GM12878 (cell line): Measurements from ENCODE around the gene NME7. TPM values are rescaled to one million over a fixed set of nuclear protein-coding genes. Genes with fewer than 3 reads are reported as not detected.

Experiments
- ATAC-seq: fragments of 200-7000 bp; cut with Tn5 transposase; 3 replicates; pipeline ENCODE4 v1.9.1; 2020; ENCODE audit warnings: mild to moderate bottlenecking, moderate library complexity
- BruUV-seq: library from RNA; stranded (reverse); fragments of 400-500 nt; replicated peaks from 2 replicates; lab custom pipeline; 2021; lab: Mats Ljungman, UMichigan
- CTCF ChIA-PET: fragments of 300-600 bp; sonication (Branson Sonifier 250); formaldehyde crosslinking; extraction: SDS; loops from one replicate; lab custom pipeline; 2021; ENCODE audit warnings: inconsistent platforms; lab: Yijun Ruan, JAX
- POLR2A ChIA-PET: fragments of 350-600 bp; formaldehyde crosslinking; extraction: SDS; loops from one replicate; lab custom pipeline; 2021; ENCODE audit warnings: inconsistent platforms; lab: Charles Lee
- RAD21 ChIA-PET: fragments of 300-600 bp; sonication (Branson Sonifier 250); formaldehyde crosslinking; loops from one replicate; lab custom pipeline; 2023; ENCODE audit warnings: antibody characterized with exemption; ENCODE audit not compliant: unreplicated experiment; lab: Charles Lee
- SMC1A ChIA-PET: fragments of 300-600 bp; sonication (Branson Sonifier 250); formaldehyde crosslinking; loops from one replicate; lab custom pipeline; 2023; ENCODE audit not compliant: unreplicated experiment, uncharacterized antibody; lab: Charles Lee
- DNase-seq: peaks from one replicate; pipeline ENCODE4 v3.0.0-alpha.2; 2011; ENCODE audit warnings: low read depth, low spot score
- FAIRE-seq: peaks from 3 replicates; lab custom pipeline; 2011; peaks lifted over from hg19 to GRCh38; lab: Jason Lieb, UNC
- H2AFZ ChIP-seq: 2 replicates; pipeline ENCODE4 v1.6.0; 2011; ENCODE audit warnings: low read depth, low read length, control low read depth; ENCODE audit not compliant: control insufficient read depth
- H3K27ac ChIP-seq: 2 replicates; pipeline ENCODE4 v1.5.1; 2011; ENCODE audit warnings: control low read depth; ENCODE audit not compliant: control insufficient read depth, insufficient read depth
- H3K27me3 ChIP-seq, 2 experiments: replicated peaks in 1 of 2; 2 replicates each; pipeline versions ENCODE4 v1.6.0 to v1.6.1; 2011; ENCODE audit warnings: low read length in 1 of 2; ENCODE audit not compliant: control insufficient read depth in 2 of 2, insufficient read depth in 2 of 2
- H3K36me3 ChIP-seq, 2 experiments: 2 replicates each; pipeline ENCODE4 v1.5.1; 2011; ENCODE audit warnings: low read length in 1 of 2; ENCODE audit not compliant: control insufficient read depth in 2 of 2, insufficient read depth in 2 of 2
- H3K4me1 ChIP-seq: 2 replicates; pipeline ENCODE4 v1.6.1; 2011; ENCODE audit warnings: mild to moderate bottlenecking, low read length, moderate library complexity, mixed read lengths; ENCODE audit not compliant: control insufficient read depth, insufficient read depth
- H3K4me2 ChIP-seq: 2 replicates; pipeline ENCODE4 v1.6.0; 2011; ENCODE audit warnings: control low read depth; ENCODE audit not compliant: control insufficient read depth, insufficient read depth
- H3K4me3 ChIP-seq: fragments of 200-600 bp; sonication (generic); 2 replicates; pipeline ENCODE4 v1.5.1; 2016
- H3K79me2 ChIP-seq: 2 replicates; pipeline ENCODE4 v1.6.0; 2011; ENCODE audit warnings: low read length; ENCODE audit not compliant: control insufficient read depth, insufficient read depth
- H3K9ac ChIP-seq: 2 replicates; pipeline ENCODE4 v1.8.0; 2011; ENCODE audit warnings: low read length, control low read depth, mixed read lengths; ENCODE audit not compliant: control insufficient read depth, insufficient read depth
- H3K9me3 ChIP-seq: replicated peaks from 3 replicates; pipeline ENCODE4 v1.5.1; 2011; ENCODE audit warnings: mild to moderate bottlenecking, low read length; ENCODE audit not compliant: control insufficient read depth, insufficient read depth
- H4K20me1 ChIP-seq: 2 replicates; pipeline ENCODE4 v1.6.0; 2011; ENCODE audit not compliant: control insufficient read depth, insufficient read depth
- BCL11A ChIP-seq: IDR thresholded peaks from 2 replicates; pipeline ENCODE4 v1.6.1; 2011; ENCODE audit warnings: low read depth, low read length
- BMI1 ChIP-seq: fragments of 450-650 bp; IDR thresholded peaks from 2 replicates; pipeline ENCODE4 v1.6.1; 2016; ENCODE audit warnings: mild to moderate bottlenecking, moderate library complexity, borderline replicate concordance
- CREM ChIP-seq: IDR thresholded peaks from 2 replicates; pipeline ENCODE4 v1.6.1; 2014; ENCODE audit warnings: antibody characterized with exemption, low read depth
- FOXM1 ChIP-seq: IDR thresholded peaks from 2 replicates; pipeline ENCODE4 v1.6.1; 2012; ENCODE audit warnings: low read depth, mild to moderate bottlenecking, inconsistent platforms, low read length, moderate library complexity
- GATAD2B ChIP-seq: fragments of 450-650 bp; conservative IDR thresholded peaks from 2 replicates; pipeline ENCODE4 v1.6.1; 2017; ENCODE audit warnings: low read depth, mild to moderate bottlenecking, moderate library complexity
- MXI1 ChIP-seq: fragments of 150-350 bp; IDR thresholded peaks from 2 replicates; pipeline ENCODE4 v1.6.1; 2011; ENCODE audit warnings: low read depth, mild to moderate bottlenecking, inconsistent platforms, low read length, improper control_type of control experiment
- PML ChIP-seq: IDR thresholded peaks from 2 replicates; pipeline ENCODE4 v1.6.1; 2012; ENCODE audit warnings: low read length, inconsistent platforms
- POLR2AphosphoS5 ChIP-seq: IDR thresholded peaks from 2 replicates; pipeline ENCODE4 v1.6.1; 2011; ENCODE audit warnings: mild to moderate bottlenecking, low read length, inconsistent platforms
- RAD51 ChIP-seq: fragments of 450-650 bp; IDR thresholded peaks from 2 replicates; pipeline ENCODE4 v1.6.1; 2016; ENCODE audit warnings: moderate library complexity, mild to moderate bottlenecking, inconsistent platforms
- WRNIP1 ChIP-seq: IDR thresholded peaks from 2 replicates; pipeline ENCODE4 v1.6.1; 2011; ENCODE audit warnings: low read depth, low read length, improper control_type of control experiment, borderline replicate concordance
- YBX1 ChIP-seq: fragments of 450-650 bp; IDR thresholded peaks from 2 replicates; pipeline ENCODE4 v1.6.1; 2016; ENCODE audit warnings: antibody characterized with exemption
- ZZZ3 ChIP-seq: IDR thresholded peaks from 2 replicates; pipeline ENCODE4 v1.6.1; 2011; ENCODE audit warnings: low read depth; ENCODE audit not compliant: control insufficient read depth, insufficient read length
- WGBS: methylation state at CpG from one replicate; pipeline ENCODE4 v1.1.6; 2016; ENCODE audit warnings: low lambda C conversion rate; ENCODE audit not compliant: insufficient replicate concordance, insufficient coverage; ENCODE audit errors: missing lambda C conversion rate; 5-methylcytosine and 5-hydroxymethylcytosine counted together
- in situ Hi-C: fragments of 300-500 bp; cut with MboI; formaldehyde crosslinking; loops from 9 replicates; pipeline ENCODE4 v1.14.3; 2018; ENCODE audit warnings: mixed read lengths
- intact Hi-C: fragments of 100-400 bp; cut with micrococcal nuclease; formaldehyde crosslinking; loops from one replicate; pipeline ENCODE4 v1.14.2; 2022; ENCODE audit not compliant: unreplicated experiment
- polyA plus RNA-seq, 11 experiments: library from polyadenylated mRNA; depleted of rRNA in 4 of 11; unstranded in 6 of 11; stranded (reverse) in 5 of 11; fragments of >200 nt; fragmentation: Nextera tagmentation in 4 of 11; fragmentation: Illumina TruSeq in 1 of 11; extraction: Ambion mirVana in 4 of 11; extraction: Trizol in 1 of 11; gene quantifications; 1 replicate in 1 of 11; 2 replicates in 10 of 11; pipeline versions ENCODE4 v1.2.1 to v1.2.3, GENCODE V29; 2011 to 2016; ENCODE audit warnings: inconsistent platforms in 2 of 11, missing spikeins in 2 of 11, low read depth in 1 of 11
- total RNA-seq, 4 experiments: library from RNA; depleted of rRNA in 3 of 4; stranded (reverse); fragments of >200 nt in 3 of 4; fragmentation: Illumina TruSeq in 1 of 4; extraction: Trizol in 1 of 4; gene quantifications; 2 replicates each; pipeline versions ENCODE4 v1.2.1 to v1.2.3, GENCODE V29; 2013 to 2021
- TF ChIP-seq, protein P1 (sequence below): fragments of 450-650 bp; IDR thresholded peaks from 2 replicates; pipeline ENCODE4 v1.6.1; 2017; ENCODE audit warnings: mild to moderate bottlenecking, moderate library complexity

Gene NME7
- total and polyA plus RNA-seq, 10 of the 15 experiments (the other 5 are each of a cell fraction or from before 2014, with no cell fraction given), result 1.5 to 15.6 (median 7.2) TPM

- BruUV-seq, result no TSS peak
- ATAC-seq (no peak), FAIRE-seq (no peak), DNase-seq (no peak)
- ChIA-PET POLR2A (no interaction called here), CTCF (interaction anchor here (0.6 to 1.9 kb wide), 2 partner anchors 21 to 491 kb away, joined by 3 to 4 read pairs; no protein-coding TSS in a partner anchor), RAD21 (interaction anchor here (1.0 kb wide), 1 partner anchor 19 kb away, joined by 3 read pairs; no protein-coding TSS in a partner anchor), SMC1A (interaction anchor here (1.4 kb wide), 1 partner anchor 18 kb away, joined by 5 read pairs; no protein-coding TSS in a partner anchor)
- Histone ChIP-seq H4K20me1 (no peaks in the 10 kb centered on the region), H3K27ac (no peak overlapping the region), H3K4me2 (no peak overlapping the region), H3K27me3 (no peaks in the 10 kb centered on the region), H3K36me3 (no peaks in the 10 kb centered on the region), H3K9ac (no peak overlapping the region), H3K4me3 (no peak overlapping the region), H3K4me1 (no peaks in the 10 kb centered on the region), H3K9me3 (no peaks in the 10 kb centered on the region), H3K79me2 (no peaks in the 10 kb centered on the region), H2AFZ (no peak overlapping the region)
- in situ Hi-C loops (no loop called here), intact Hi-C loops (loop anchor here (10.0 kb wide), 1 partner anchor 696 kb away; no protein-coding TSS in a partner anchor)
- no peak for TF ChIP-seq WRNIP1
- TF ChIP-seq GATAD2B, result no peak
- no peak for TF ChIP-seq FOXM1
- 91% methylated on average over 2 of the region's 4 CpGs for WGBS
Measured at GRCh38 chr1:169130683-169131082, 236.9 kb downstream of the NME7 start.

- DNase-seq (no peak), ATAC-seq (no peak), FAIRE-seq (no peak)
- Histone ChIP-seq H3K4me1 (no peaks in the 10 kb centered on the region), H3K4me3 (no peak overlapping the region), H3K4me2 (no peak overlapping the region), H3K36me3 (no peaks in the 10 kb centered on the region; a peak in 1 of 4 replicates), H3K79me2 (no peaks in the 10 kb centered on the region), H3K9me3 (no peaks in the 10 kb centered on the region), H2AFZ (no peak overlapping the region), H3K9ac (no peak overlapping the region), H4K20me1 (no peaks in the 10 kb centered on the region), H3K27ac (no peak overlapping the region), H3K27me3 (no peaks in the 10 kb centered on the region)
- SMC1A ChIA-PET, result interaction anchor here (1.0 to 2.2 kb wide), 6 partner anchors 11 to 138 kb away, joined by 3 to 7 read pairs (median 4); no protein-coding TSS in a partner anchor
- in situ Hi-C loops (no loop called here), intact Hi-C loops (no loop called here)
- RAD21 ChIA-PET, result interaction anchor here (1.7 kb wide), 1 partner anchor 10 kb away, joined by 5 read pairs; no protein-coding TSS in a partner anchor
- CTCF ChIA-PET, result interaction anchor here (0.6 to 1.7 kb wide), 5 partner anchors 12 to 492 kb away, joined by 3 to 4 read pairs (median 4); no protein-coding TSS in a partner anchor
- POLR2A ChIA-PET, result no interaction called here
- WGBS, result 39% methylated on average over 6 of the region's 6 CpGs
- BruUV-seq, result no TSS peak
- TF ChIP-seq ZZZ3, result no peak
- no peak for TF ChIP-seq BCL11A
- TF ChIP-seq CREM, result no peak
- TF ChIP-seq MXI1, result no peak
- TF ChIP-seq RAD51, result no peak
- no peak for TF ChIP-seq PML
- TF ChIP-seq, protein P1, sequence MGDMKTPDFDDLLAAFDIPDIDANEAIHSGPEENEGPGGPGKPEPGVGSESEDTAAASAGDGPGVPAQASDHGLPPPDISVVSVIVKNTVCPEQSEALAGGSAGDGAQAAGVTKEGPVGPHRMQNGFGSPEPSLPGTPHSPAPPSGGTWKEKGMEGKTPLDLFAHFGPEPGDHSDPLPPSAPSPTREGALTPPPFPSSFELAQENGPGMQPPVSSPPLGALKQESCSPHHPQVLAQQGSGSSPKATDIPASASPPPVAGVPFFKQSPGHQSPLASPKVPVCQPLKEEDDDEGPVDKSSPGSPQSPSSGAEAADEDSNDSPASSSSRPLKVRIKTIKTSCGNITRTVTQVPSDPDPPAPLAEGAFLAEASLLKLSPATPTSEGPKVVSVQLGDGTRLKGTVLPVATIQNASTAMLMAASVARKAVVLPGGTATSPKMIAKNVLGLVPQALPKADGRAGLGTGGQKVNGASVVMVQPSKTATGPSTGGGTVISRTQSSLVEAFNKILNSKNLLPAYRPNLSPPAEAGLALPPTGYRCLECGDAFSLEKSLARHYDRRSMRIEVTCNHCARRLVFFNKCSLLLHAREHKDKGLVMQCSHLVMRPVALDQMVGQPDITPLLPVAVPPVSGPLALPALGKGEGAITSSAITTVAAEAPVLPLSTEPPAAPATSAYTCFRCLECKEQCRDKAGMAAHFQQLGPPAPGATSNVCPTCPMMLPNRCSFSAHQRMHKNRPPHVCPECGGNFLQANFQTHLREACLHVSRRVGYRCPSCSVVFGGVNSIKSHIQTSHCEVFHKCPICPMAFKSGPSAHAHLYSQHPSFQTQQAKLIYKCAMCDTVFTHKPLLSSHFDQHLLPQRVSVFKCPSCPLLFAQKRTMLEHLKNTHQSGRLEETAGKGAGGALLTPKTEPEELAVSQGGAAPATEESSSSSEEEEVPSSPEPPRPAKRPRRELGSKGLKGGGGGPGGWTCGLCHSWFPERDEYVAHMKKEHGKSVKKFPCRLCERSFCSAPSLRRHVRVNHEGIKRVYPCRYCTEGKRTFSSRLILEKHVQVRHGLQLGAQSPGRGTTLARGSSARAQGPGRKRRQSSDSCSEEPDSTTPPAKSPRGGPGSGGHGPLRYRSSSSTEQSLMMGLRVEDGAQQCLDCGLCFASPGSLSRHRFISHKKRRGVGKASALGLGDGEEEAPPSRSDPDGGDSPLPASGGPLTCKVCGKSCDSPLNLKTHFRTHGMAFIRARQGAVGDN, result no peak
- TF ChIP-seq YBX1, result no peak
- TF ChIP-seq POLR2AphosphoS5, result no peak
- no peak for TF ChIP-seq BMI1
Measured at GRCh38 chr1:169129109-169129784, 238.3 kb downstream of the NME7 start.
